ENCODE data around the gene CYTH2.
A peak's percentile ranks its signal among the peaks of the same experiment; 100 is the strongest.

CYTH2 gene

GRCh38 chr19:48500830-48501493 lies 31.8 kb downstream of the CYTH2 start:
- DNase-seq = peak in 1 of 2 donors; percentile 63
- H3K9me3 ChIP-seq = no peaks in the 10 kb centered on the region
- H3K4me3 ChIP-seq = no peak overlapping the region
- intact Hi-C loops (cut with DNase I; ENCODE audit: low total_unique reads) = no loop called here
- TF ChIP-seq CTCF (IDR thresholded peaks at IDR 0.05) = no peak
- no peaks in the 10 kb centered on the region for H3K36me3 ChIP-seq
- H3K4me1 ChIP-seq = peaks cover 0 to 27% (median 12%) of the 10 kb centered on the region in 4 donors
- H3K27me3 ChIP-seq = peaks cover 0 to 60% of the 10 kb centered on the region in 2 donors
- no peak overlapping the region for H3K27ac ChIP-seq

GRCh38 chr19:48501494-48502349 lies 32.6 kb downstream of the CYTH2 start:
- no peaks in the 10 kb centered on the region for H3K9me3 ChIP-seq
- no peak for TF ChIP-seq CTCF (IDR thresholded peaks at IDR 0.05)
- H3K4me1 ChIP-seq = peaks cover 0 to 27% (median 12%) of the 10 kb centered on the region in 4 donors
- H3K36me3 ChIP-seq = no peaks in the 10 kb centered on the region
- H3K27ac ChIP-seq = no peak overlapping the region
- H3K4me3 ChIP-seq = no peak overlapping the region
- H3K27me3 ChIP-seq = peaks cover 0 to 59% of the 10 kb centered on the region in 2 donors
- peak in 1 of 2 donors; percentile 80 for DNase-seq
- intact Hi-C loops (cut with DNase I; ENCODE audit: low total_unique reads) = no loop called here

- H3K27ac ChIP-seq = no peak overlapping the region
- DNase-seq = no peak
- peaks cover 0 to 52% of the 10 kb centered on the region in 2 donors for H3K27me3 ChIP-seq
- H3K4me3 ChIP-seq = no peak overlapping the region
- TF ChIP-seq CTCF (IDR thresholded peaks at IDR 0.05) = no peak
- no peaks in the 10 kb centered on the region for H3K36me3 ChIP-seq
- H3K4me1 ChIP-seq = peaks cover 0 to 24% (median 12%) of the 10 kb centered on the region in 4 donors
- intact Hi-C loops (cut with DNase I; ENCODE audit: low total_unique reads) = no loop called here
- H3K9me3 ChIP-seq = no peaks in the 10 kb centered on the region
Observed at GRCh38 chr19:48502350-48503018, 33.3 kb downstream of the CYTH2 start.

GRCh38 chr19:48506138-48506733 lies 37.1 kb downstream of the CYTH2 start:
- no peaks in the 10 kb centered on the region for H3K9me3 ChIP-seq
- TF ChIP-seq CTCF (IDR thresholded peaks at IDR 0.05) = peak; percentile 27 to 38
- H3K27me3 ChIP-seq = peaks cover 0 to 47% of the 10 kb centered on the region in 2 donors
- intact Hi-C loops (cut with DNase I; ENCODE audit: low total_unique reads) = no loop called here
- peaks cover 0 to 19% (median 11%) of the 10 kb centered on the region in 4 donors for H3K4me1 ChIP-seq
- no peaks in the 10 kb centered on the region for H3K36me3 ChIP-seq
- H3K4me3 ChIP-seq = no peak overlapping the region
- DNase-seq = peak in 1 of 2 donors; percentile 59
- H3K27ac ChIP-seq = no peak overlapping the region

- H3K27me3 ChIP-seq = peaks cover 3 to 50% of the 10 kb centered on the region in 2 donors
- peaks cover 0 to 19% (median 10%) of the 10 kb centered on the region in 4 donors for H3K4me1 ChIP-seq
- intact Hi-C loops (cut with DNase I; ENCODE audit: low total_unique reads) = no loop called here
- H3K27ac ChIP-seq = no peak overlapping the region
- no peak overlapping the region for H3K4me3 ChIP-seq
- DNase-seq = no peak
- H3K36me3 ChIP-seq = no peaks in the 10 kb centered on the region
- no peak for TF ChIP-seq CTCF (IDR thresholded peaks at IDR 0.05)
- H3K9me3 ChIP-seq = no peaks in the 10 kb centered on the region
Observed at GRCh38 chr19:48507911-48508439, 38.8 kb downstream of the CYTH2 start.
